LHCN-M2 (cell line): ENCODE data around the gene CGB2. TPM values are rescaled to one million over a fixed set of nuclear protein-coding genes. Genes with fewer than 3 reads are reported as not detected.

Experiments used
- DNase-seq: peaks from one replicate; pipeline ENCODE4 v3.0.0-alpha.2; 2012; ENCODE audit warnings: low read depth
- total RNA-seq: library from RNA; depleted of rRNA; stranded (reverse); fragments of >200 nt; gene quantifications from 2 replicates; pipeline ENCODE4 v1.2.3, GENCODE V29; 2014; rRNA removed

The CGB2 gene
- total RNA-seq, 1 experiment from 2014 or later, result not detected

- no peak for DNase-seq
Measured at GRCh38 chr19:49065905-49066512, 34.3 kb downstream of the CGB2 start.

GRCh38 chr19:49067554-49067953 is 35.9 kb downstream of the CGB2 start:
- DNase-seq, result no peak

GRCh38 chr19:49069026-49069425 is 37.3 kb downstream of the CGB2 start:
- no peak for DNase-seq

- no peak for DNase-seq
Measured at GRCh38 chr19:49070416-49070815, 38.7 kb downstream of the CGB2 start.

GRCh38 chr19:49071860-49072547 is 40.3 kb downstream of the CGB2 start:
- DNase-seq, result no peak

- DNase-seq, result no peak
Measured at GRCh38 chr19:49073514-49074378, 42.1 kb downstream of the CGB2 start.

GRCh38 chr19:49074869-49075268 is 43.2 kb downstream of the CGB2 start:
- DNase-seq, result peak; percentile 51

GRCh38 chr19:49080392-49080791 is 48.7 kb downstream of the CGB2 start:
- no peak for DNase-seq

- no peak for DNase-seq
Measured at GRCh38 chr19:49081273-49081672, 49.6 kb downstream of the CGB2 start.

Other genes starting within 250 kb of the CGB2 start
- gene BCAT2, start 220.9 kb upstream of the CGB2 start, total RNA-seq, result 23.8 and 26.5 TPM in 2 replicates
- gene HSD17B14, start 195.4 kb upstream of the CGB2 start, total RNA-seq, result not detected in 2 replicates
- gene PLEKHA4, start 163.3 kb upstream of the CGB2 start, total RNA-seq, result 21.3 and 27.8 TPM in 2 replicates
- gene PPP1R15A, start 159.5 kb upstream of the CGB2 start, total RNA-seq, result 55.7 and 58.2 TPM in 2 replicates
- gene TULP2, start 133.1 kb upstream of the CGB2 start, total RNA-seq, result not detected in 2 replicates
- gene NUCB1, start 131.6 kb upstream of the CGB2 start, total RNA-seq, result 213 and 221 TPM in 2 replicates
- 0.96 TPM in 1 of 2 replicates, not detected in the other for gene DHDH, start 98.2 kb upstream of the CGB2 start, total RNA-seq
- gene BAX, start 77.0 kb upstream of the CGB2 start, total RNA-seq, result 170 and 176 TPM in 2 replicates
- gene FTL, start 66.6 kb upstream of the CGB2 start, total RNA-seq, result 2,158 and 2,177 TPM in 2 replicates
- 78.8 and 80.0 TPM in 2 replicates for gene GYS1, start 38.6 kb upstream of the CGB2 start, total RNA-seq
- gene RUVBL2, start 38.0 kb upstream of the CGB2 start, total RNA-seq, result 263 and 300 TPM in 2 replicates
- gene LHB, start 14.8 kb upstream of the CGB2 start, total RNA-seq, result not detected in 2 replicates
- gene CGB3, start 7.6 kb upstream of the CGB2 start, total RNA-seq, result not detected in 2 replicates
- not detected in 2 replicates for gene CGB1, start 5.0 kb downstream of the CGB2 start, total RNA-seq
- 1.1 TPM in 1 of 2 replicates, not detected in the other for gene CGB5, start 12.0 kb downstream of the CGB2 start, total RNA-seq
- 2.1 TPM in 1 of 2 replicates, not detected in the other for gene CGB8, start 17.2 kb downstream of the CGB2 start, total RNA-seq
- 1.5 TPM in 2 replicates for gene CGB7, start 25.9 kb downstream of the CGB2 start, total RNA-seq
- not detected in 2 replicates for gene NTF4, start 32.9 kb downstream of the CGB2 start, total RNA-seq
- gene KCNA7, start 40.8 kb downstream of the CGB2 start, total RNA-seq, result 0.06 TPM in 1 of 2 replicates, not detected in the other
- 207 and 241 TPM in 2 replicates for gene SNRNP70, start 53.6 kb downstream of the CGB2 start, total RNA-seq
- 10.2 and 14.8 TPM in 2 replicates for gene LIN7B, start 82.5 kb downstream of the CGB2 start, total RNA-seq
- 1.1 and 3.1 TPM in 2 replicates for gene C19orf73, start 87.3 kb downstream of the CGB2 start, total RNA-seq
- gene PPFIA3, start 87.7 kb downstream of the CGB2 start, total RNA-seq, result 7.9 and 9.8 TPM in 2 replicates
- 2.2 TPM in 1 of 2 replicates, not detected in the other for gene HRC, start 123.5 kb downstream of the CGB2 start, total RNA-seq
- 13.9 and 14.2 TPM in 2 replicates for gene TRPM4, start 125.9 kb downstream of the CGB2 start, total RNA-seq